OCI-LY1 (cell line): ENCODE data around the gene ACAD10.

Experiments used
- H2AFZ ChIP-seq: fragments of 200-600 bp; sonication (generic), shearing (Covaris generic); 2 replicates; pipeline ENCODE4 v1.6.0; 2014; ENCODE audit warnings: antibody characterized with exemption, mild to moderate bottlenecking, low read length
- H3F3A ChIP-seq: fragments of 200-600 bp; sonication (generic), shearing (Covaris generic); 2 replicates; pipeline ENCODE4 v1.6.0; 2014; ENCODE audit warnings: mild to moderate bottlenecking, antibody characterized with exemption, low read length, moderate library complexity; ENCODE audit not compliant: insufficient read depth
- H3K27ac ChIP-seq: fragments of 200-600 bp; sonication (generic); 2 replicates; pipeline ENCODE4 v1.5.1; 2014; ENCODE audit warnings: low read length, mixed run types, mild to moderate bottlenecking, low read depth; ENCODE audit not compliant: poor library complexity, severe bottlenecking
- H3K27me3 ChIP-seq: fragments of 200-600 bp; sonication (generic); 2 replicates; pipeline ENCODE4 v1.6.0; 2014; ENCODE audit warnings: antibody characterized with exemption, mild to moderate bottlenecking, low read length, moderate library complexity; ENCODE audit not compliant: insufficient read depth
- H3K36me3 ChIP-seq: fragments of 200-600 bp; sonication (generic); 2 replicates; pipeline ENCODE4 v1.6.1; 2014; ENCODE audit warnings: mild to moderate bottlenecking, antibody characterized with exemption, low read length, moderate library complexity, mixed read lengths; ENCODE audit not compliant: insufficient read depth
- H3K4me1 ChIP-seq: fragments of 200-600 bp; sonication (generic); 2 replicates; pipeline ENCODE4 v1.5.1; 2014; ENCODE audit warnings: mild to moderate bottlenecking, low read length, moderate library complexity; ENCODE audit not compliant: insufficient read depth, severe bottlenecking
- H3K4me2 ChIP-seq: fragments of 200-600 bp; sonication (generic), shearing (Covaris generic); 2 replicates; pipeline ENCODE4 v1.6.1; 2014; ENCODE audit warnings: low read length
- H3K4me3 ChIP-seq: fragments of 200-600 bp; sonication (generic); 2 replicates; pipeline ENCODE4 v1.5.1; 2014; ENCODE audit warnings: low read length, low read depth, mild to moderate bottlenecking, mixed read lengths; ENCODE audit not compliant: poor library complexity, severe bottlenecking
- H3K79me2 ChIP-seq: fragments of 200-600 bp; shearing (Covaris generic); 2 replicates; pipeline ENCODE4 v1.6.1; 2016; ENCODE audit warnings: mixed run types, low read length, mixed read lengths; ENCODE audit not compliant: insufficient read depth
- H3K9ac ChIP-seq: fragments of 200-600 bp; sonication (generic), shearing (Covaris generic); 2 replicates; pipeline ENCODE4 v1.6.1; 2014; ENCODE audit warnings: mild to moderate bottlenecking, low read length, mixed read lengths
- H3K9me2 ChIP-seq: fragments of 200-600 bp; sonication (generic), shearing (Covaris generic); 2 replicates; pipeline ENCODE4 v1.6.1; 2014; ENCODE audit warnings: low read depth, mild to moderate bottlenecking, low read length, mixed read lengths
- H3K9me3 ChIP-seq: fragments of 200-600 bp; shearing (Covaris generic); 2 replicates; pipeline ENCODE4 v1.6.1; 2014; ENCODE audit warnings: low read length, mixed read lengths
- H4K20me1 ChIP-seq: fragments of 200-600 bp; sonication (generic), shearing (Covaris generic); 2 replicates; pipeline ENCODE4 v1.6.0; 2016; ENCODE audit warnings: mild to moderate bottlenecking, low read length; ENCODE audit not compliant: insufficient read depth
- CTCF ChIP-seq: fragments of 200-600 bp; sonication (generic), shearing (Covaris generic); IDR thresholded peaks from 2 replicates; pipeline ENCODE4 v1.5.1; 2017; ENCODE audit warnings: mild to moderate bottlenecking, antibody characterized with exemption, low read length, moderate library complexity, mixed read lengths
- EZH2 ChIP-seq: fragments of 200-600 bp; sonication (generic), shearing (Covaris generic); IDR thresholded peaks from 2 replicates; pipeline ENCODE4 v1.8.0; 2017; ENCODE audit warnings: borderline replicate concordance, mixed run types, mild to moderate bottlenecking, antibody characterized with exemption, low read length, moderate library complexity, mixed read lengths

ACAD10 gene

DNA sequence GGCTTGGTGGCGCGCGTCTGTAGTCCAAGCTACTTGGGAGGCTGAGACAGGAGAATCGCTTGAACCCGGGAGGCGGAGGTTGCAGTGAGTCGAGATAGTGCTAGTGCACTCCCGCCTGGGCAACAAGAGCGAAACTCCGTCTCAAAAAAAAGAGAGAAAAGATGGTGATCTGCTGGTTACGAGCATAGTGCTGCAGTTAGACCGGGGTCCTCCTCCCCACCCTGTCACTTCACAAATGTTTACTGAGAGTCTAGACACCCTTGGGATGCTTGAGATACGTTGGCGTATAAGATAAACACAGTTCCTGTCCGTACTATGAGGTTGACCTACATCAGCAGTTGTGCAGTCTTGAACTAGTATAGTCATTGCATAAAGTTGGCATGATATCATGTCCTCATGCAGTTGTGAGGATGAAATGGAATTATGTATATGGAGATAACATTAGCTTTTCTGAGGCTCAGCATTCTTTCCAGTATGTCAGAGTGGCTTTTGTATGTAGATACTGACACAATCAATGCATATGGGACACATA lies 787 bp downstream of the ACAD10 start:
- H3K9ac ChIP-seq = peak overlapping the region; percentile 99
- peak overlapping the region; percentile 87 for H3K4me2 ChIP-seq
- no peaks in the 10 kb centered on the region for H3F3A ChIP-seq
- H3K4me3 ChIP-seq = peak overlapping the region; percentile 99
- no peak overlapping the region for H2AFZ ChIP-seq
- H4K20me1 ChIP-seq = no peaks in the 10 kb centered on the region
- no peaks in the 10 kb centered on the region for H3K9me2 ChIP-seq
- H3K27ac ChIP-seq = peak overlapping the region; percentile 85
- no peaks in the 10 kb centered on the region for H3K27me3 ChIP-seq
- no peaks in the 10 kb centered on the region for H3K9me3 ChIP-seq
- peaks cover 12% of the 10 kb centered on the region for H3K36me3 ChIP-seq
- peaks cover 12% of the 10 kb centered on the region for H3K79me2 ChIP-seq
- H3K4me1 ChIP-seq = peaks cover 21% of the 10 kb centered on the region
- no peak for TF ChIP-seq CTCF

DNA sequence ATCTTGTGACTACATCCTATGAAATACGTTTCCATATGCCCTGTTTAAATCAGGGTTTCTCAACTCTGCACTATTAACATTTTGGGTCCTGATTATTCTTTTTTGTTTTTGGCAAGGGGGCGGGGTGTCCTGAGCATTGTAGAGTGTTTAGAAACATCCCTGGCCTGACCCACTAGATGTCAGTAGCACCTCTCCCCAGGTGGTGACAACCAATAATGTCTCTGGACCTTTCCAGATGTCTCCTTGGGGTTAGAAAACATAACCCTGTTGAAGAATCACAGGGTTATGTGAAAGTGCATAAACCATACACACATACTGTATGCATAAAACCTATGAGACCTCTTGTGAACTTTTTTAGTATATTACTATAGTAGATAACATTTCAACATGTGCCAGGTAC lies 1.4 kb downstream of the ACAD10 start:
- Histone ChIP-seq H2AFZ (no peak overlapping the region), H3K4me2 (peak overlapping the region; percentile 87), H3K27me3 (no peaks in the 10 kb centered on the region), H3K4me1 (peaks cover 21% of the 10 kb centered on the region), H3K9me3 (no peaks in the 10 kb centered on the region), H3K27ac (no peak overlapping the region), H3F3A (no peaks in the 10 kb centered on the region), H3K36me3 (peaks cover 6% of the 10 kb centered on the region), H3K9me2 (no peaks in the 10 kb centered on the region), H3K79me2 (peaks cover 12% of the 10 kb centered on the region), H4K20me1 (no peaks in the 10 kb centered on the region), H3K4me3 (peak overlapping the region; percentile 99), H3K9ac (peak overlapping the region; percentile 99; the same call in 1 of the 2 replicates)
- TF ChIP-seq CTCF (peak; percentile 53), EZH2 (no peak)

- Histone ChIP-seq H2AFZ (no peak overlapping the region), H3F3A (no peaks in the 10 kb centered on the region), H3K79me2 (peaks cover 12% of the 10 kb centered on the region), H3K27ac (no peak overlapping the region), H4K20me1 (no peaks in the 10 kb centered on the region), H3K9me2 (no peaks in the 10 kb centered on the region), H3K4me3 (no peak overlapping the region), H3K9ac (no peak overlapping the region), H3K27me3 (no peaks in the 10 kb centered on the region), H3K36me3 (peaks cover 2% of the 10 kb centered on the region; the same call in 1 of the 2 replicates), H3K4me1 (peaks cover 21% of the 10 kb centered on the region), H3K9me3 (no peaks in the 10 kb centered on the region), H3K4me2 (no peak overlapping the region)
- no peak for TF ChIP-seq EZH2
- no peak for TF ChIP-seq CTCF
Measured at GRCh38 chr12:111687952-111688351, 2.1 kb downstream of the ACAD10 start.
